ENCODE measurements around the gene CORO2A.

- TF ChIP-seq EZH2phosphoT487 (IDR thresholded peaks at IDR 0.05; ENCODE audit: low read depth) (no peak), CTCF (IDR thresholded peaks at IDR 0.05; ENCODE audit: low read depth, low read length) (no peak)
These were observed 10.7 kb upstream of the CORO2A start for GRCh38 chr9:98203153-98203552.

All from OCI-LY3 (cell line).